ENCODE results near the gene COL5A1.

COL5A1 gene

GRCh38 chr9:134766587-134766986, 125.0 kb downstream of the COL5A1 start:
- DNase-seq (ENCODE audit: low spot score), result no peak

- no peak for DNase-seq (ENCODE audit: low spot score)
Observed at GRCh38 chr9:134768332-134768708, 126.7 kb downstream of the COL5A1 start.

GRCh38 chr9:134768709-134769351, 127.2 kb downstream of the COL5A1 start:
- DNase-seq (ENCODE audit: low spot score), result no peak

GRCh38 chr9:134770972-134771971, 129.7 kb downstream of the COL5A1 start:
- DNase-seq (ENCODE audit: low spot score), result no peak

GRCh38 chr9:134772331-134772730, 130.7 kb downstream of the COL5A1 start:
- DNase-seq (ENCODE audit: low spot score), result no peak

- DNase-seq (ENCODE audit: low spot score), result no peak
Observed at GRCh38 chr9:134773842-134774241, 132.2 kb downstream of the COL5A1 start.

GRCh38 chr9:134774410-134774809, 132.8 kb downstream of the COL5A1 start:
- DNase-seq (ENCODE audit: low spot score), result no peak

- no peak for DNase-seq (ENCODE audit: low spot score)
Observed at GRCh38 chr9:134775081-134775951, 133.7 kb downstream of the COL5A1 start.

- no peak for DNase-seq (ENCODE audit: low spot score)
Observed at GRCh38 chr9:134776080-134776796, 134.6 kb downstream of the COL5A1 start.

GRCh38 chr9:134777153-134777552, 135.6 kb downstream of the COL5A1 start:
- no peak for DNase-seq (ENCODE audit: low spot score)

- DNase-seq (ENCODE audit: low spot score), result no peak
Observed at GRCh38 chr9:134778156-134778555, 136.6 kb downstream of the COL5A1 start.

- DNase-seq (ENCODE audit: low spot score), result peak; percentile 30
Observed at GRCh38 chr9:134778841-134779411, 137.3 kb downstream of the COL5A1 start.

- no peak for DNase-seq (ENCODE audit: low spot score)
Observed at GRCh38 chr9:134779640-134780039, 138.0 kb downstream of the COL5A1 start.

- no peak for DNase-seq (ENCODE audit: low spot score)
Observed at GRCh38 chr9:134781591-134782302, 140.1 kb downstream of the COL5A1 start.

- no peak for DNase-seq (ENCODE audit: low spot score)
Observed at GRCh38 chr9:134782921-134783698, 141.5 kb downstream of the COL5A1 start.

GRCh38 chr9:134783699-134784039, 142.1 kb downstream of the COL5A1 start:
- DNase-seq (ENCODE audit: low spot score), result no peak

GRCh38 chr9:134784577-134785305, 143.1 kb downstream of the COL5A1 start:
- DNase-seq (ENCODE audit: low spot score), result no peak

- DNase-seq (ENCODE audit: low spot score), result no peak
Observed at GRCh38 chr9:134785325-134786108, 143.9 kb downstream of the COL5A1 start.

Measured in pons (tissue), 1 donor.